Measurements from ENCODE around the gene PDGFB.

DNA sequence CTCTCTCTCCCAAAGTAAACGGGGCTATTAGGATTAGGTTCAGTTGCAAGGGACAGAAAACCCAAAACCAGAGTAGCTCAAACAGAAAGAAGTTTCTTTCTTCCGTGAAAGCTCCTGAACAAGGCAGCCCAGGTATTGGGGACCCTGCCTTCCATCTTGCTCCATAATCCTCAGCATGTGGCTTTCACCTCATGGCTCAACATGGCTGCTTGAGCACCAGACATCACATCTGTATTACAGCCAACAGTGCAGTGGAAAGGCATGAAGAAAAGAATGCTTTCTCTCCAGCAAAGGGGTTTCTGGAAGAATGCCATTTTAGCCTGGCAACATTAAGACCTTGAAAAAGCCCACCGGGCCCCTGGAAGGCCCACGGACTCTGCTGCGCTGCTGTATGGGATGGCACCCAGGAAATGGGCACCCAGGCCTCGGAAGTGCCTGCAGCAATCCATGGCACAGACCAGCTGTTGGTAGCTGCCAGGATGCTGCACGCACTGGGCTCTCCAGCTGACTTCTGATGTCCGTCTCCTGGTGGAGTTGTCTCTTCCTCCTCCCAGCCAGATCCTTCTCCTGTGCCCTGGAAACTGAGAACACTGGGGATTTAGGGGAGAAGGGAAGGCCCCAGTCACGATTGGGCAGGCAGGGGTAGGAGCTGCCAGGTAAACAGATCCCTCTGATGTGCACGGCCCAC, 22.6 kb downstream of the PDGFB start:
- TF ChIP-seq EP300 (IDR thresholded peaks at IDR 0.05) (no peak), CTCF (IDR thresholded peaks at IDR 0.05) (no peak)

Data from ovary (tissue), 3 donors.